OCI-LY7 (cell line): Measurements from ENCODE around the gene ANGPTL8.

Experiments used
- CTCF ChIP-seq: fragments of 200-600 bp; sonication (generic); conservative IDR thresholded peaks from 2 replicates; pipeline ENCODE4 v1.5.1; 2014; ENCODE audit warnings: mild to moderate bottlenecking, antibody characterized with exemption, low read length, moderate library complexity, mixed read lengths
- EZH2phosphoT487 ChIP-seq: fragments of 200-600 bp; sonication (generic); IDR thresholded peaks from 2 replicates; pipeline ENCODE4 v1.6.1; 2018; ENCODE audit warnings: low read depth, borderline replicate concordance, mild to moderate bottlenecking, mixed run types, antibody characterized with exemption, low read length, moderate library complexity, mixed read lengths

DNA sequence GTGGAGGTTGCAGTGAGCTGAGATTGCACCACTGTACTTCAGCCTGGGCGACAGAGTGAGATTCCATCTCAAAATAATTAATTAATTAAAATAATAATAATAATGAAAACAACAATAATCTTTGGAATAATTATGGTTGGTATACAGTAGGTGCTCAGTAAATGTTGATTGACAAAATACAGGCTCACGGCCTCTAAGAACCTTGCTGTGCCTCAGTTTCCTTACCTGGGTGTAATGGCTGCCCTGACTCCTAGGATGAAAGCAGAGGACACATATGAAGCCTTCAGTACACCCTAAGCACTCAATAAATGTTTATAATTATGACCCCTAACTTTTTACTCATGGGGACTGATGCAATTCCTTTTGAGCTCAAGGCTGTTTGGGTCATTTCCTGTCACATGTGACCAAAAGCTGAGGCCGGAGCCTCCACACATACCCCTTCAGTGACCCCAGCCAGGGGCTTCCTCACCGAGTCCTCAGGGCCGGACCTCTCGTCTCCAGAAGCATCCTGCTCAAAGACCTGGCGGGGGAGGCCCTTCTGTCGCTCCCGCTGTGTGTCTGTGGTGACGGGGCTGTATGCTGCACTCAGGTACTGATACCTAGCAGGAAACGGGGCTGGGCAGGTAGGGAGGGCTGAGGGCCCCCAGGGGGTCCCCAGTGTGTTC, 12.4 kb downstream of the ANGPTL8 start:
- TF ChIP-seq CTCF (no peak), EZH2phosphoT487 (no peak)
